Gastrocnemius medialis (tissue), 4 donors: ENCODE results near the gene TAGLN2.

Experiments
- POLR2A ChIP-seq, 2 donors: fragments of 450-650 bp; IDR thresholded peaks; one replicate each; pipeline ENCODE4 v1.6.1; 2017; ENCODE audit warnings: antibody characterized with exemption in 2 of 2, mild to moderate bottlenecking in 2 of 2, moderate library complexity in 2 of 2
- TF ChIP-seq, protein P1 (sequence below), 5 experiments: fragments of 450-650 bp in 3 of 5; fragments of 200-600 bp in 2 of 5; sonication (generic) in 2 of 5; IDR thresholded peaks in 4 of 5; conservative IDR thresholded peaks in 1 of 5; 1 replicate in 4 of 5; 2 replicates in 1 of 5; pipeline ENCODE4 v1.5.1; 2016 to 2019; ENCODE audit warnings: antibody characterized with exemption in 5 of 5, mild to moderate bottlenecking in 3 of 5, moderate library complexity in 3 of 5

GRCh38 chr1:159951016-159951415 is 25.7 kb upstream of the TAGLN2 start:
- TF ChIP-seq, protein P1, sequence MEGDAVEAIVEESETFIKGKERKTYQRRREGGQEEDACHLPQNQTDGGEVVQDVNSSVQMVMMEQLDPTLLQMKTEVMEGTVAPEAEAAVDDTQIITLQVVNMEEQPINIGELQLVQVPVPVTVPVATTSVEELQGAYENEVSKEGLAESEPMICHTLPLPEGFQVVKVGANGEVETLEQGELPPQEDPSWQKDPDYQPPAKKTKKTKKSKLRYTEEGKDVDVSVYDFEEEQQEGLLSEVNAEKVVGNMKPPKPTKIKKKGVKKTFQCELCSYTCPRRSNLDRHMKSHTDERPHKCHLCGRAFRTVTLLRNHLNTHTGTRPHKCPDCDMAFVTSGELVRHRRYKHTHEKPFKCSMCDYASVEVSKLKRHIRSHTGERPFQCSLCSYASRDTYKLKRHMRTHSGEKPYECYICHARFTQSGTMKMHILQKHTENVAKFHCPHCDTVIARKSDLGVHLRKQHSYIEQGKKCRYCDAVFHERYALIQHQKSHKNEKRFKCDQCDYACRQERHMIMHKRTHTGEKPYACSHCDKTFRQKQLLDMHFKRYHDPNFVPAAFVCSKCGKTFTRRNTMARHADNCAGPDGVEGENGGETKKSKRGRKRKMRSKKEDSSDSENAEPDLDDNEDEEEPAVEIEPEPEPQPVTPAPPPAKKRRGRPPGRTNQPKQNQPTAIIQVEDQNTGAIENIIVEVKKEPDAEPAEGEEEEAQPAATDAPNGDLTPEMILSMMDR (IDR thresholded peaks at IDR 0.05 in 4 of 5, conservative IDR thresholded peaks at IDR 0.05 in 1 of 5) = no peak
- TF ChIP-seq POLR2A (IDR thresholded peaks at IDR 0.05) = no peak
